NCI-H2171 treated with DMSO at 0.1 percent for 48 hours (cell line): ENCODE data around the gene ATF7IP.

ENCODE experiments used
- DNase-seq: peaks from one replicate; lab custom pipeline; 2025; lab: John Stamatoyannopoulos, UW

ATF7IP gene

DNA sequence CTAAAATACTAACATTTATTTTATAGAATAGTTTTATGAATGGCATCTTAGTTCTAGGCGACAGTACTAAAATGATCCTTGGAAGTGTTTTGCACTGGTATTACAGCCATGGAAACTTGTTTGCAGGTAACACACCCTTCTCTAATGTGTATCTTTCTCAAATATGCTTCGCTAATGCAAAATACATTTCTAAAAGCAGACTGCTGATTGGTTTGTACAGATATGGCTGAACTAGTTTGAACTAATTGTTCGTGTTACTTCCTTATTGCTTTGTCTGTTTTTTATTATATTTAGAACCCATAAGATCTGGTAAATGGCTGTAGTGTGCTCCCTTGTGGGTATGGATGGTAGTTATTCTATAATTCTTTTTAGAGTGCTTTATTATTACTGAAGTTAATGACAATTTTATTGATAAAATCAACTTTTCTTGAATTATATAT is 53.0 kb downstream of the ATF7IP start:
- DNase-seq: no peak

DNA sequence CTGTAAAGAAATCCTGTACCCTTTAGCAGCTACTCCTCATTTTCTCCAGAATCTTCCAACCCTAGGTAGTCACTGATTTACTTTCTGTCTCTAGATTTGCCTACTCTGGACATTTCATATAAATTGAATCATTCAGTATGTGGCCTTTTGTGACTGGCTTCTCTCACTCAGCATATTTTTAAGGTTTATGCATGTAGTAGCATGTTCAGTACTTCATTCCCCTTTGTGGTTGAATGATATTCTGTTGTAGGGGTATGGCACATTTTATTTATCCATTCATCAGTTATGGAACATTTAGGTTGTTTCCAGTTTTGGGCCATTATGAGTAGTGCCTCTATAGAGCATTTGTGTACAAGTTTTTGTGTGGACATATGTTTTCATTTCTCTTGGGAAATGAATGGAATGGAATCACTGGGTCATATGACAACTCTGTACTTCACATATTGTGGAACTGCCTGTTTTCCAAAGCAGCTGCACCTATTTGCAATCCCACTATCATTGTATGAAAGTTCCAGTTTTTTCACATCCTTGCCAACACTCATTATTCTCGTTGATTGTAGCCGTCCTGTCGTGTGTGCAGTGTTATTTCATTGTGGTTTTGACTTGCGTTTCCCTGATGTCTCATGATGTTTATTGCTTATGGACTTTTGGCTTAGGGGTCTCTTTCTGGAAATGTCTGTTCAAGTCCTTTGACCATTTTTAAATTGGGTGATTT is 57.2 kb downstream of the ATF7IP start:
- DNase-seq: peak; percentile 34

DNA sequence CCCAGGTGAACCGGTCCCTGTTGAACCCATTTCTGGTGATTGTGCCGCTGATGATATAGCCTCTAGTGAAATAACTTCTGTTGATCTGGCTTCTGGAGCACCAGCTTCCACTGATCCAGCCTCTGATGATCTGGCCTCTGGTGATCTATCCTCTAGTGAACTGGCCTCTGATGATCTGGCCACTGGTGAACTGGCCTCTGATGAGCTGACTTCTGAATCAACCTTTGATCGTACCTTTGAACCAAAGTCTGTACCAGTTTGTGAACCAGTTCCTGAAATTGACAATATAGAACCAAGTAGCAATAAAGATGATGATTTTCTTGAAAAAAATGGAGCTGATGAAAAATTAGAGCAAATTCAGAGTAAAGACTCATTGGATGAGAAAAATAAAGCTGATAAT is 59.1 kb downstream of the ATF7IP start:
- DNase-seq: no peak

DNA sequence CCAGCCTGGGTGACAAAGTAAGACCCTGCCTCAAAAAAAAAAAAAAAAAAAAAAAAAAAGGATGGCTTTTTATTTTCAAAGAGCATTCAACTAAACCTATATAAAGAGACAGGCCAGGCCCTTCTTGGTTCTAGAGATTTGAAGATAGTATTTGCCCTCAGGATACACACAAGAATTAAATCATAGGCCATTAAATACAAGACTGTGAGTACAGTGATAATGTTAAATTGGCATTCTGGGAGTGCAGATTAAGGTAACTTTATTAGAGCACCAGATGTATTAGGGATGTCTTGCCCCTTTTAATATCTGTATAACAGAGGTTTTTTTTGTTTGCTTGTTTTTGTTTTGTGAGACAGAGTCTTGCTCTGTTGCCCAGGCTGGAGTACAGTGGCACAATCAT is 61.3 kb downstream of the ATF7IP start:
- DNase-seq: no peak

DNA sequence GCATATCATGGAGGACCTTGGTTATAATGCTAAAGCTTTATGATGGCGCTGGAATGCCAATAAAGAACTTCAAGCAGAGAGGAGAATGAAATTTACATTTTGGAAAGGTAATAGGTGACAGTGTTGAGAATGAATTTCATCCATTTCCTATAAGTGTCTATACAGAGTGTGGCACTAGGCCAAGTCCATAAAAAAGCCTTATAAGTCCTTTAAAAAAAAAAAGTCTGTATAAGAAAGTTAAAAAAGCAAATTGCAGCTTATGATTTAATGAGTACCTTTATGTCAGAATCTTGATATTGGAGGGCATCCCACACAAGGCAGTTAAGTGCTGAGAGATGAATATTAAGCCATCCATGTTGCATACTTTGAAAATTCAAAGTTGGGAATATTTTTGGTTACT is 62.4 kb downstream of the ATF7IP start:
- no peak for DNase-seq

DNA sequence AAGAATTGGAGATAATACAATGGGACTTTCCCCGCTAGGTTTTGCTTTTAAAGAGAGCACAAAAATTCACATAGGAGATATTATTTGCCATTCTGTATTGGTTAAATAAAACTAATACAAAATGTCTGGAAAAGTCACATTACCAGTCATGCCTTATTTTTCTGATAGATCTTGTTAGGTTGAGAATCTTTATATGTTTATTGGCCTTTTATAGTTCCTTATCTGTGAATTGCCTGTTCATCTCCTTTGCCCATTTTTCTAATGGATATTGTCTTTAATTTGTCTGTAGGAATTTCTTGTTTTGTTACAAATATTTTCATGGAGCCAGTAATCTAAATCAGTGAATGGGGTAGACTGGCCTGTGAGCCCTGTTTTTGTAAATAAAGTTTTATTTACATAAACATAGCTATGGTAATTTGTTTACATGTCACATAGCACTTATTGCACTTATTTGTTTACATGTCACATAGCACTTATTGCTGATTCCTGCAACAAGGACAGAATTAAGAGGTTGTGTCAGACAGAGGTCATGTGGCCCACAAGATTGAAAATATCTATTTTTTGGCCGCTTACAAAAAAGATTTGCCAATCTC is 65.0 kb downstream of the ATF7IP start:
- DNase-seq: no peak

DNA sequence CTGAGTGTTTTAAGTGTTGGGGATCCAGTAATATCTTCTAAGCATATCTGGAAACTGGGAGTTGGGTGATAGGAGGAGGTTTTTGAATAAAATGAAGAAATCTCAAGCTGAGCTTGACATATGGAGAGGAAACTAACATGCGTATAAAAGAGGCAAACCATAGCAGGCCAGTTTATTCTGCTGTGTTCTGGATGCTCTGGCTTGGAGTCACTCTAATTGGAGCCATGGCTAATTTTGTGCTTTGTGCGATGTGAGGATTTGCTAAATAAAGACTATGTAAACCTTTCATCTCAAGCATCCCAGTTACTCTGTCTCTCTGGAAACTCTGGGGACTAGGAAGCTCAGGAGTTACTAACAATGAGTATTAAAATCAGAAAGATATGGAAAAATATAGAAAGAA is 66.5 kb downstream of the ATF7IP start:
- no peak for DNase-seq

DNA sequence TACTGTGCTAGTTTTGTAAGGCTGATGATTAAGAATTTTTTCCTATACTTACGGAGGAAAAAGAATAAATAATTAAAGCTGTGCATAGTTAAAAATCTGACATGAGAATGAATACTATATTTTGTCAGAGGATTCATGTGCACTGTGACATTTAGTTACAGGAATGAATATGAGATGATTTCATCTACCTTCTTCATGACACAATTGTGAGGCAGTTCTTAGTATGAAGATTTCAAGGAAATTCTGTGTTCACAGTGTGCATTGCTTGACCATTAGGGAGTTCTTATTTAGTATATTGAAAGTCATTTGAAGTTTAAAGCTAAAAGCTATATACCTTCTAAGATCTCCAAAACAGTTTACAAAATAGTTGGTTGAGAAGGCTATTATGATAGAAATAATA is 70.1 kb downstream of the ATF7IP start:
- DNase-seq: no peak

DNA sequence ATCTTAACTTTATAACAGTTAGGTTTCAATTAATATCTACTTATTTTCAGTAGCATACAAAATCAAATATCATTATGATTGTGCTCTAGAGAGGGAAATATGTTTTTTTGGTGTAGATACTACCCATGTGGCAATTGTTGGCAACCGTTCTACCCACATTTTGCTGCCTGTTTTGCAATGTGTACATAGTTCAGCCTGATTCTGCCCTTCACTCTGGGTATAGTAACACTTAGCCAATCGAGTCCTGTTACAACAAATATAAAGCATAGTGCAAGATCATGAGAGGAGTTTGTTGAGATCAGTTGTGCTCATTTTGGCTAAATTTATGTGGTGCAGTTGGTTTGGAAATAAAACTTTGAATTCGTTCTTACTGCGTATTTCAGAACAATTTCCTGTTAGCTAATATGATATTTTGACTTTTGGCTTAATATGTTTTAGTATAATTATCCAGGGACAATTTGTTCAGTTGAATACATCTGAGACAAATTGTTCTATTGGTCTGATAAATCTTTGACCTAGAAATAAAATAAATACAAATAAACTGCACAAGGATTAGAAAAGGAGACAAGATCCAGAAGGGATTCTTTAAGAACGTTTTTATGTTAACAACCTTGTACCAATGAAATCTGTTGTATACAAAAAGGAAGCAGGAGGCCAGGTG is 76.9 kb downstream of the ATF7IP start:
- no peak for DNase-seq

DNA sequence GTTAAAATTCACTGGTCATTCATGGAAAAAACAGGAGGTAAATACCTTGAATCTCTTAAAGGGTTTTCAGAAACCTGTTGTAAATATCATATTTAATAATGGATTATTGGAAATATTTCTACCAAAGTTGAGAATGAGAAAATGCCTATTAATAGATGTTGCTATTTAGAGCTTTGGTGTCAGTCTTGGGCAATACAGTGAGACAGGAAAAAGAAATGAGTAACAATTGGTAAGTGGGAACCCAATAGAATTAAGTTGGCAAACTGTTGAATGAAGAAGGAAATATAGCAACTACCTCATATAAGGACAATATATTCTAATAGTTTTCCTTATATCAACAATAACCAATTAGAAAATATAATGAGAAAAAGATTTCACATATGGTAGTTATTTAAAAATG is 78.0 kb downstream of the ATF7IP start:
- no peak for DNase-seq

DNA sequence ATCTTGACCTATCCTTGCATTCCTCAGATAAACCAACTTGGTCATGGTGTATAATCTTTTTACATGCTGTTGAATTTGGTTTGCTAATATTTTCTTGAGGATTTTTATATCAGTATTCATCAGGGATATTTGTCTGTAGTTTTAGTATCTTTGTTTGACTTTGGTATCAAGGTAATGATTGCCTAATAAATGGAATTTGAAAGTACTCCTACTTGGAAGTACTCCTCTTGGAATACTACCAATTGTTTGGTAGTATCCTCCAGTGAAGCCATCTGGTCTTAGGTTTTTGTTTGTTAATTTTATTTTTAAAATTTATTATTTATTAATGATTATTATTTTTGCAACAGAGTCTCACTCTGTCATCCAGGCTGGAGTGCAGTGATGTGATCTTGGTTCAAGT is 85.0 kb downstream of the ATF7IP start:
- no peak for DNase-seq

DNA sequence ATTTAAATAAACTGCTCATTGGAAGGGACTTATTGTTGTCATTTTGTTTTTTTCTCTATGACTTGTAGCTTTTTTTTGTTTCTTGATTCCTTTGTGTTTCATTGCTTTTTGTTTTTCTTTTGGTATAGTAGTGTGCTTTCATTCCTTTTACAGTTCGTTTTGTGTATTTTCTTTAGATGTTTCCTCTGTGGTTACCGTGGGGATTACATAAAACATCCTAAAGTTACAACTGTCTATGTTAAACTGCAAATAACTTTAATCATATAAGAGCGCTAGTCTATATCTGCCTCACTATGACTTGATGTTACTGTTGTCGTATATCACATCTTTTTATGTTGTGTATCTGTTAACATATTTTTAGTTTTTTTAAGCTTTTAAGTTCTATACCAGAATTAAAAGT is 86.9 kb downstream of the ATF7IP start:
- DNase-seq: no peak

DNA sequence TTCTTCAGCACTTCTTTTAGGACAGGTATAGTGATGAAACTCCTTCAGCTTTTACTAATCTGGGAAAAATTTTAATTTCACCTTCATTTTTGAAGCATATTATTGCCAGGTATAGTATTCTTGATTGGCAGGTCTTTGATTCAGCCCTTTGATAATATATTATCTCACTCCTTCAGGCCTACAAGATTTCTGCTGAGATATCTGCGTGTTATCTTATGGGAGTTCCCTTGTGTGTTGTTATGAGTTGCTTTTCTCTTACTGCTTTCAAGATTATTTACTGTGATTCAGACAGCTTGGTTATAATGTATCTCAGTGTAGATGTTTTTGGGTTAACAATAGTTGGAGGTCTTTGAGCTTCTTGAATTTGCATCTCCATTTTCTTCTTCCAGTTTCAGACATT is 87.4 kb downstream of the ATF7IP start:
- no peak for DNase-seq

DNA sequence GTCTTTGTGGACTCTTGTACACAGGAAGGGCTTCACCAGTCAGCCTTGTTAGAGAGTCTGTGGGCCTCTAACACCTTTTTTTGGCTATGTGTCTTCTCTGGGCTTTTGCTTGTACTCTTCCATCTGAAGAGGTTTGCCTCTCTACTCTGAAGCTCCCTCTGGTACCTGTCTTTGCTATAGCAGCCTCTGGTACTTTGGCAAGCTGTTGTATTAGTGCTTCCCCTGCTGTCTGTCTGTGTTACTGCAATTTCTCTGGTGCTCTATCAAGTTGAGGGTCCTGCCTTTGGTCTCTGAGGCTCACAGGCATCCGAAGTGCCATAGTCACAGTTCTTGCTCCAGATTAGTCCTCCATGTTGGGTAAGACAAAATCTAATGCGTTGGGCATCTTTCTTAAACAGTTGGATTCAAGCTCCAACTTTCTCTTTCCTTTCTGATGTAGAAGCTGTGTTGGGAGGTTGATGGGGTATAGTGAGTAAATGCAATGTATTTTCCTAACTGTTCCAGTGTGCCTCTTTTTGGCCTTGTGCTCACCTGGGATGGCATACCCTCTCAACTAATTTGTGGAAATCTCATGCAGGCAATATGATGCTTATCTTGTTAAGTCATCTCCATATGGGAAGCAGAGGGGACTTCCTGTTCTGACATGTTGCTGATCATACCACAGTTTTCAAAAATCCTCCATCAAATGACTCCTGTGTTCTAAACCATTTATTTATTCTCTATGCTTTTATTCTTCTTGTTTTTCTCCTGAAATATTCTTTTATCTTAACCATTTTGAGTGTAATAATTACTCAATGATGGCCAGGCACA is 88.8 kb downstream of the ATF7IP start:
- peak; percentile 47 for DNase-seq

DNA sequence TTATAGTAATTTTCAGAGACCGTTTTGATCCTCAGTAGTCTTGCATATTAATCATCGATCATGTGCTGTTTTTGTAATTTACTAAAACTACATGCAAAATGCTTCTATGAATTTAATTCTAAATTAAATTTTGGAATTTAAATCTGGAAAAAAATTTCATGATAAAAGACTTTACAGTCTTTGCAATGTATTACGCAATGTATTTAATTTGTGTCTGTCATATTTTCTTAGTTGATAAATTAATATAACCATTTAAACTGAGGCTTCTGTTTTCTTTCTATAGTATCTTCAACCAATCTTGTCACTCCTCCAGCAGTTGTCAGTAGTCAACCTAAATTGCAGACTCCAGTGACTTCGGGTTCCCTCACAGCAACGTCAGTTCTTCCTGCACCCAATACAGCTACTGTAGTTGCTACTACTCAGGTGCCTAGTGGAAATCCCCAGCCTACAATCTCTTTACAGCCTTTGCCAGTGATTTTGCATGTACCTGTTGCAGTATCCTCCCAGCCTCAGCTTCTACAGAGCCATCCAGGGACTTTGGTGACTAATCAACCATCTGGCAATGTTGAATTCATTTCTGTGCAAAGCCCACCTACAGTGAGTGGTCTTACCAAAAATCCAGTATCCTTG is 94.8 kb downstream of the ATF7IP start:
- no peak for DNase-seq

DNA sequence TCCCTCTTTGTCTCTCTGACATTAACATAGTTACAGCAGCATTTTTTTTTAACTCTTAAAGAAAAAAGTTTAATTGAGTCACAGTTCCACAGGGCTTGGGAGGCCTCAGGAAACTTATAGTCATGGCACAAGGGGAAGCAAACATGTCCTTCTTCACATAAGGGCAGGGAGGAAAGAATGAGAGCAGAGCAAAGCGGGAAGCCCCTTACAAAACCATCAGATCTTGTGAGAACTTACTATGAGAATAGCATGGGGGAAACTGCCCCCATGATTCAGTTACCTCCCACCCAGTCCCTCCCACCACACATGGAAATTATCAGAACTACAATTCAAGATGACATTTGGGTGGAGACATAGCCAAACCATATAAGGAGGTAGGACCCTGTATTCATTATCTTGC is 106.0 kb downstream of the ATF7IP start:
- DNase-seq: no peak

DNA sequence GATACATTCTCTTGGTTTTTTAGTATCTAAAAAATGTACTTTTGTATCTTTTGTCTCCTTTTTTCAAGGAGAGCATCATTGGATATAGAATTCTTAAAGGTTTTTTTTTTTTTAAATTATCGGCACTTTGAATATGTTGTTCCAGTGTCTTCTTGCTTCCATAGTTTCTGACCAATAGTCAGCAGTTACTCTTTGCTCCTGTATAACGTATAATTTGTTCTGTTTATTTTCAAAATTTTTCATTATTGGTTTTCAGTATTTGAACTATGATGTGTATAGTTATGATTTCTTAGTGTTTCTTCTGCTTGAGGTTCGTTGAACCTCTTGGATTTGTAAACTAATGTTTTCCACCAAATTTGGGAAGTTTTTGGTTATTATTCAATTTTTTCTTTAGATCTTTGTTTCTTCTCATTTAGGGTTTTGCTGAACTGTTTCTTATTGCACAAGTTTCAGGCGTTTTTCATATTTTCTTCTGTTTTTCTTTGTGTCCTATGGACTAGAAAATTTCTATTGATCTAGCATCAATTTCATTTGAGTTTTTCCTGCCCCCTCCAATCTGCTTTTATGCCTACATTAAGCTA is 108.3 kb downstream of the ATF7IP start:
- DNase-seq: peak; percentile 5

DNA sequence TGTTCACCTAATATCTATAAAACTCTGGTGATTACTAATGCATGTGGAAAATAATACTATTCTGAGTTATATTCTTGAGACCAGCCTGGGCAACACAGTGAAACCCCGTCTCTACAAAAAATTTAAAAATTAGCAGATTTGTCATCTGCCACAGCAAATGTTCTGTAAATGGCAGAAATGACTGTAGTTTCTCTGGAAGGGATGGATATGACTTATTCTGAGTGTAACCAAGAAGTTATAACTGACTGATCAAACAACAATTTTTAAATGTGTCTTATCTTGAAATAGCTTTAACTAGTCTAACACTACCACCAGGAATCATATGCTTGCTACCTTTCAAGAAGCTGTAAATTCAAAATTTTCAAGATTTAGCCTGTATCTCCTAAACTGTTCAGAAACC is 113.5 kb downstream of the ATF7IP start:
- no peak for DNase-seq

DNA sequence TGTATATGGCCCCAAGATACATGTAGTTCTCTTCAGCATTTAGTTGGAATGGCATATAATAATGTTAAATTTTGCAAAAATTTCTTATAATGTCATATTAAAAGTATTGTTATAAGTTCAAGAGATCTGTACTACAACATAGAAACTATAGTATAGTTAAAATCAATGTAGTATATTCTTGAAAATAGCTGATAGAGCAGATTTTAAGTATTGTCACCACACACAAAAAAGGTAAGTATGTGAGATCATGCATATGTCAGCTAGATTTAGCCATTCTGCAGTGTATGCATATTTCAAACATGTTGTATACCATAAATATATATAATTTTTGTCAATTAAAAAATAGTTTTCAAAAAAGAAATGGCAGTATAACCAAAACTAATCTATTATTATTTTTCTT is 115.7 kb downstream of the ATF7IP start:
- DNase-seq: no peak

DNA sequence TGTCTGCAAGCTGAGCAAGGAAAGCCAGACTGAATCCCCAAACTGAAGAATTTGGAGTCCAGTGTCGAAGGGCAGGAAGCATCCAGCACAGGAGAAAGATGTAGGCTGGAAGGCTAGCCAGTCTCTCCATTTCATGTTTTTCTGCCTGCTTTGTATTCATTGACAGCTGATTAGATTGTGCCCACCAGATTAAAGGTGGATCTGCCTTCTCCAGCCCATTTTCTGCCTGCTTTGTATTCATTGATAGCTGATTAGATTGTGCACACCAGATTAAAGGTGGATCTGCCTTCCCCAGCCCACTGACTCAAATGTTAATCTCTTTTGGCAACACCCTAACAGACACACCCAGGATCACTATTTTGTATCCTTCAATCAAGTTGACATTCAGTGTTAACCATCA is 116.9 kb downstream of the ATF7IP start:
- DNase-seq: no peak

DNA sequence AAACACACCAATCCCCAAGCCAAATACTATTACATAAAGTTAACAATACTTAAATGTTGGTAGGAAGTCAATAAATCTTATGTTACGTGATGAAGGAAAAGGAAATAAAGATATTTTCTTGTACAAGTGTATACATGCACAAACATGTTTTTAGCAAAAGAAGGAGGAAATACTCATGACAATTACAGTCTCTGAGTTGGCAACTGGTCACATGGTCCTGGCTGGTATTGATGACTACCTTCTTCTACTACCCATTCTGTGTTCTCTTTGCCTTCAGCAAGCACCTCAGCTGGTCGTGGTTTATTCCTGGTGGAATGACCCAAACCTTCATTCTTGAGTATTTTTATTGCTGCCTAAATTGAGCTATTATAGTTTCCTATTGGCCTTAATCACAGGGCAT is 117.4 kb downstream of the ATF7IP start:
- DNase-seq: no peak

DNA sequence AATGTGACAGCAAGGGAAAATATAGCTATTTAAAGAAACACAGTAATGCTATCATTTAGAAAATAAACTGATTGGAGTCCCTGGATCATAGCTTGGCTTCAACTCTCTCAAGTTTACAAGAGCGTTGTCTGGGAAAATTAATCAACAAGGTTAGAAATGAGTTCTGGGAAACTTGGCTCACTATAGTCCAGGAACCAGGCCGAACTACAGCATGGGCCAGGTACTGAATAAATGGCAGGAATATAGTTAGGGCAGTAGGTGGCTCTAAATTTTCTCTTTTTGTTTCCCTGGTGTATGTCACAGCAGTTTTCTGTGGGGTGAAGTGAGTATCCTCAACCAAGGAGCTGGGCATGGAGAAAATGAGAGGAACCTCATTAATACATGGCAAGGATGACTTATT is 129.8 kb downstream of the ATF7IP start:
- DNase-seq: no peak
